ENCODE data around the gene CLCA2.

Gene CLCA2

DNA sequence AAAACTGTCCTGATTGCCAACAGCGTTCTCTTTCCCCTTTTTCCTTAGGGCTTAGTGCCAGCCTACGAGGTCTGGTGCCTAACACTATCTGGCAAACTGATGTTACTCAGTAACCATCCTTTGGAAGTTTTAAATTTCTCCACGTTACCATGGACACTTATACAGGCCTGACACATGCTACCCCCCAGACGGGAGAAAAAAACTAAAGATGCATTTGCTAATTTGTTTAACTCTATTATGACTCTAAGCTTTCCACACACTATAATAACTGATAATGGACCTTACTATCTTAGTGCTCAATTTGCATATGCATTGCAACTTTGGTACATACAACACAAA lies 81.6 kb downstream of the CLCA2 start:
- H3K4me3 ChIP-seq (ENCODE audit: insufficient read depth, low read depth, low read length), result no peak overlapping the region
- H3K9me3 ChIP-seq (ENCODE audit: control insufficient read depth, low read length), result no peaks in the 10 kb centered on the region
- 84 to 94% methylated on average over 4 of the region's 4 CpGs for WGBS, 2 experiments
- H3K27me3 ChIP-seq (ENCODE audit: control insufficient read depth, insufficient read depth, low read length, poor library complexity, severe bottlenecking), result no peaks in the 10 kb centered on the region
- no peak overlapping the region for H3K27ac ChIP-seq (ENCODE audit: insufficient read depth, low read depth, low read length, poor library complexity, severe bottlenecking)
- H3K36me3 ChIP-seq (ENCODE audit: control insufficient read depth, insufficient read depth, low read length), result no peaks in the 10 kb centered on the region
- H3K4me1 ChIP-seq (ENCODE audit: control insufficient read depth, insufficient read depth, low read length), result peaks cover 12% of the 10 kb centered on the region

All from ectodermal cell (in vitro differentiated cells).